Suprapubic skin (tissue), 4 donors: Measurements from ENCODE around the gene COL12A1. TPM values are rescaled to one million over a fixed set of nuclear protein-coding genes. Genes with fewer than 3 reads are reported as not detected.

Experiments used
- DNase-seq, 2 donors: peaks; one replicate each; pipeline ENCODE4 v3.0.0-alpha.2; 2019; ENCODE audit warnings: low spot score in 2 of 2
- H3K27ac ChIP-seq: fragments of 200-600 bp; sonication (generic); one replicate; pipeline ENCODE4 v1.5.1; 2019
- H3K27me3 ChIP-seq: fragments of 200-600 bp; sonication (generic); one replicate; pipeline ENCODE4 v1.5.1; 2019
- H3K36me3 ChIP-seq: fragments of 200-600 bp; sonication (generic); one replicate; pipeline ENCODE4 v1.5.1; 2019
- H3K4me1 ChIP-seq: fragments of 200-600 bp; sonication (generic); one replicate; pipeline ENCODE4 v1.5.1; 2019
- H3K4me3 ChIP-seq: fragments of 200-600 bp; sonication (generic); one replicate; pipeline ENCODE4 v1.5.1; 2019; ENCODE audit warnings: mild to moderate bottlenecking
- H3K9me3 ChIP-seq: fragments of 200-600 bp; sonication (generic); one replicate; pipeline ENCODE4 v1.5.1; 2019
- EP300 ChIP-seq: sonication (generic); formaldehyde crosslinking; IDR thresholded peaks from one replicate; pipeline ENCODE4 v1.6.1; 2017; ENCODE audit warnings: antibody characterized with exemption
- POLR2A ChIP-seq, 2 donors: fragments of 450-650 bp; IDR thresholded peaks; one replicate each; pipeline ENCODE4 v1.6.1; 2017; ENCODE audit warnings: antibody characterized with exemption in 2 of 2, mild to moderate bottlenecking in 2 of 2, moderate library complexity in 2 of 2
- POLR2AphosphoS5 ChIP-seq, 3 donors: sonication (generic); formaldehyde crosslinking; IDR thresholded peaks; one replicate each; pipeline ENCODE4 v1.6.1; 2017; ENCODE audit warnings: antibody characterized with exemption in 3 of 3
- WGBS: methylation state at CpG from one replicate; pipeline ENCODE4 v1.1.5; 2018; 5-methylcytosine and 5-hydroxymethylcytosine counted together
- total RNA-seq, 4 donors: library from RNA; depleted of rRNA; stranded (reverse); fragments of >200 nt; gene quantifications; one replicate each; pipeline ENCODE4 v1.1.0, GENCODE V29; 2016
- TF ChIP-seq, protein P1 (sequence below), 2 donors: fragments of 200-600 bp in 1 of 2; fragments of 450-650 bp in 1 of 2; sonication (generic) in 1 of 2; IDR thresholded peaks; one replicate each; pipeline ENCODE4 v1.5.1; 2016 to 2019; ENCODE audit warnings: antibody characterized with exemption in 2 of 2, mild to moderate bottlenecking in 1 of 2, moderate library complexity in 1 of 2

COL12A1 gene
- total RNA-seq, 4 donors from 2014 or later = 41.2 to 47.2 (median 44.1) TPM

DNA sequence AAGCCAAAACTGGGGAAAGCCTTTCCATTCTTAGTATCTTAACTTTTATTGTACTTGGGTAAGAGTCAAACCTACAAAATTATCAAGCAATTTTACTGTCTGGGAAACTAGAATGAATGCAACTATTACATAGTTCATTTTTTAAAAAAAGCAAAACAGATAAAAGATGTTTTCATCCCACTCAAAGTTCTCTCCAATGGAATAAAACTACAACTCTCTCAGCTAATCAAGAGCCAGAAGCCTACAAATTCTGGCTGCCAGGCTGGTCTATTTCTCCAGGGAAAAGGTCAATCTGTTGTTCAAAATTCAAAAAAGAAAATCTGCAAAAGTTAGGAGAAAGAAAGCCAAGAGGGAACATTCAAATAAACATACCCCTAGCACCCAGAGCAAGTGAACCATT lies 56.2 kb downstream of the COL12A1 start:
- no peak for DNase-seq
- no peak overlapping the region for H3K27ac ChIP-seq
- no peaks in the 10 kb centered on the region for H3K4me1 ChIP-seq
- H3K4me3 ChIP-seq = no peak overlapping the region
- no peaks in the 10 kb centered on the region for H3K27me3 ChIP-seq
- H3K36me3 ChIP-seq = peaks cover 23% of the 10 kb centered on the region
- no peaks in the 10 kb centered on the region for H3K9me3 ChIP-seq
- TF ChIP-seq, protein P1, sequence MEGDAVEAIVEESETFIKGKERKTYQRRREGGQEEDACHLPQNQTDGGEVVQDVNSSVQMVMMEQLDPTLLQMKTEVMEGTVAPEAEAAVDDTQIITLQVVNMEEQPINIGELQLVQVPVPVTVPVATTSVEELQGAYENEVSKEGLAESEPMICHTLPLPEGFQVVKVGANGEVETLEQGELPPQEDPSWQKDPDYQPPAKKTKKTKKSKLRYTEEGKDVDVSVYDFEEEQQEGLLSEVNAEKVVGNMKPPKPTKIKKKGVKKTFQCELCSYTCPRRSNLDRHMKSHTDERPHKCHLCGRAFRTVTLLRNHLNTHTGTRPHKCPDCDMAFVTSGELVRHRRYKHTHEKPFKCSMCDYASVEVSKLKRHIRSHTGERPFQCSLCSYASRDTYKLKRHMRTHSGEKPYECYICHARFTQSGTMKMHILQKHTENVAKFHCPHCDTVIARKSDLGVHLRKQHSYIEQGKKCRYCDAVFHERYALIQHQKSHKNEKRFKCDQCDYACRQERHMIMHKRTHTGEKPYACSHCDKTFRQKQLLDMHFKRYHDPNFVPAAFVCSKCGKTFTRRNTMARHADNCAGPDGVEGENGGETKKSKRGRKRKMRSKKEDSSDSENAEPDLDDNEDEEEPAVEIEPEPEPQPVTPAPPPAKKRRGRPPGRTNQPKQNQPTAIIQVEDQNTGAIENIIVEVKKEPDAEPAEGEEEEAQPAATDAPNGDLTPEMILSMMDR (IDR thresholded peaks at IDR 0.05) = no peak
- TF ChIP-seq EP300 (no peak), POLR2A (IDR thresholded peaks at IDR 0.05) (no peak), POLR2AphosphoS5 (IDR thresholded peaks at IDR 0.05) (no peak)

DNA sequence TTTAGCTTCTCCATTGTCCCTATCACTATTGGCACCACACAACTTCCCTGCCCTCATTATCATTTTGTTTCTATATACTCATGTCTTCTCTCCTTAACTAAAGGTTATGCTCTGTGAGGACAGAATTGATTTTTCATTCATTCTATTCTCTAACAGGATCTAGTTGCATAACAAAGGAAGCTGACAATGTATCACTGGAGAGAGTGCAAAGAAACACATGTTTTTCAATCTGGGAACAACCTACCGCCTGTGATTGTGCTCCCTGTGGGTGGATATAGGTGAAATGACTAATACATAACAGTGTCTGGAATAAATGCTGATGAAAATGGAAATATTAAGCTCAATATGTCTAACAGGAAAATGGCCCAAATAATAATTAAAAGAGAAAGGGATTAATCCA lies 56.6 kb downstream of the COL12A1 start:
- 76% methylated on average over 1 of the region's 1 CpG for WGBS
- Histone ChIP-seq H3K27me3 (no peaks in the 10 kb centered on the region), H3K36me3 (peaks cover 23% of the 10 kb centered on the region), H3K27ac (no peak overlapping the region), H3K4me3 (no peak overlapping the region), H3K4me1 (no peaks in the 10 kb centered on the region), H3K9me3 (no peaks in the 10 kb centered on the region)
- no peak for DNase-seq
- TF ChIP-seq POLR2A (IDR thresholded peaks at IDR 0.05) (no peak), EP300 (no peak), POLR2AphosphoS5 (IDR thresholded peaks at IDR 0.05) (no peak)
- TF ChIP-seq, protein P1 (IDR thresholded peaks at IDR 0.05) = no peak

- TF ChIP-seq EP300 (no peak), POLR2A (IDR thresholded peaks at IDR 0.05) (no peak), POLR2AphosphoS5 (IDR thresholded peaks at IDR 0.05) (no peak)
- TF ChIP-seq, protein P1 (IDR thresholded peaks at IDR 0.05) = no peak
- H3K27ac ChIP-seq = no peak overlapping the region
- H3K36me3 ChIP-seq = peaks cover 23% of the 10 kb centered on the region
- no peaks in the 10 kb centered on the region for H3K27me3 ChIP-seq
- WGBS = 76% methylated on average over 2 of the region's 2 CpGs
- no peak overlapping the region for H3K4me3 ChIP-seq
- no peaks in the 10 kb centered on the region for H3K4me1 ChIP-seq
- no peak for DNase-seq
- no peaks in the 10 kb centered on the region for H3K9me3 ChIP-seq
Measured at GRCh38 chr6:75147512-75147911, 58.3 kb downstream of the COL12A1 start.

GRCh38 chr6:75145976-75146375 lies 59.9 kb downstream of the COL12A1 start:
- DNase-seq = no peak
- Histone ChIP-seq H3K27ac (no peak overlapping the region), H3K36me3 (peaks cover 19% of the 10 kb centered on the region), H3K9me3 (no peaks in the 10 kb centered on the region), H3K27me3 (no peaks in the 10 kb centered on the region), H3K4me3 (no peak overlapping the region), H3K4me1 (no peaks in the 10 kb centered on the region)
- TF ChIP-seq POLR2A (IDR thresholded peaks at IDR 0.05) (no peak), POLR2AphosphoS5 (IDR thresholded peaks at IDR 0.05) (no peak), EP300 (no peak)
- TF ChIP-seq, protein P1 (IDR thresholded peaks at IDR 0.05) = no peak
- WGBS = 44% methylated on average over 1 of the region's 1 CpG

DNA sequence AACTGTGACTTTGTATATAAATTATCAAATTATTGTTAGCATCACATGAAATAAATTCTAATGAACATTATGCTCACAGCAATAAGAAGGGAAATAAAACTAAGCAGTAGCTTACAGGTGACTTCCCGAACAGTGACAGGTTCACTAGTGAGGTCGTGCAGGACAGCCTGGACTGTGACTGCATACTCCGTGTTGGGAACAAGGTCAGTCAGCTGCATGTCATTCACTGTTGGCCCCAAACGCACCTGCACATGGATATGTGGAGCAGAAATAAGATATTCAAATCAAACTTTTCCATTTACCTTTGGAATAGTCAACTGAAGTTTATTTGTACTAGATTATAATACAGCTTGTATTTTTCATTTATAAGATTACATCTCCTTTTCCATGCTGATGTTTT lies 60.6 kb downstream of the COL12A1 start:
- WGBS = 95% methylated on average over 4 of the region's 4 CpGs
- peaks cover 19% of the 10 kb centered on the region for H3K36me3 ChIP-seq
- TF ChIP-seq EP300 = no peak
- TF ChIP-seq POLR2A (IDR thresholded peaks at IDR 0.05) = no peak
- TF ChIP-seq POLR2AphosphoS5 (IDR thresholded peaks at IDR 0.05) = no peak
- no peaks in the 10 kb centered on the region for H3K9me3 ChIP-seq
- DNase-seq = no peak
- H3K4me1 ChIP-seq = no peaks in the 10 kb centered on the region
- no peak overlapping the region for H3K4me3 ChIP-seq
- H3K27me3 ChIP-seq = no peaks in the 10 kb centered on the region
- H3K27ac ChIP-seq = no peak overlapping the region

GRCh38 chr6:75144386-75144785 lies 61.5 kb downstream of the COL12A1 start:
- Histone ChIP-seq H3K27ac (no peak overlapping the region), H3K36me3 (peaks cover 24% of the 10 kb centered on the region), H3K4me1 (no peaks in the 10 kb centered on the region), H3K9me3 (no peaks in the 10 kb centered on the region), H3K4me3 (no peak overlapping the region), H3K27me3 (no peaks in the 10 kb centered on the region)
- DNase-seq = no peak
- TF ChIP-seq, protein P1 (IDR thresholded peaks at IDR 0.05) = no peak
- WGBS = 100% methylated on average over 1 of the region's 1 CpG
